BE2C (cell line): ENCODE data around the gene IGF2BP3.

Experiments
- DNase-seq: peaks from one replicate; pipeline ENCODE4 v3.0.0-alpha.2; 2020
- H3K27me3 ChIP-seq: fragments of 250-450 bp; sonication (Bioruptor Pico); 2 replicates; pipeline ENCODE4 v1.5.1; 2020; ENCODE audit warnings: mild to moderate bottlenecking
- H3K36me3 ChIP-seq: fragments of 250-450 bp; sonication (Bioruptor Pico); 2 replicates; pipeline ENCODE4 v1.5.1; 2020; ENCODE audit warnings: mild to moderate bottlenecking
- H3K4me1 ChIP-seq: fragments of 250-450 bp; sonication (Bioruptor Pico); 2 replicates; pipeline ENCODE4 v1.5.1; 2020
- H3K4me3 ChIP-seq: 2 replicates; pipeline ENCODE4 v1.5.1; 2011; ENCODE audit warnings: low read depth, low read length
- H3K9me3 ChIP-seq: fragments of 250-450 bp; sonication (Bioruptor Pico); 2 replicates; pipeline ENCODE4 v1.5.1; 2020
- TF ChIP-seq, protein P1 (sequence below): IDR thresholded peaks from 2 replicates; pipeline ENCODE4 v1.5.1; 2012; ENCODE audit warnings: mild to moderate bottlenecking, low read depth, low read length

IGF2BP3 gene

DNA sequence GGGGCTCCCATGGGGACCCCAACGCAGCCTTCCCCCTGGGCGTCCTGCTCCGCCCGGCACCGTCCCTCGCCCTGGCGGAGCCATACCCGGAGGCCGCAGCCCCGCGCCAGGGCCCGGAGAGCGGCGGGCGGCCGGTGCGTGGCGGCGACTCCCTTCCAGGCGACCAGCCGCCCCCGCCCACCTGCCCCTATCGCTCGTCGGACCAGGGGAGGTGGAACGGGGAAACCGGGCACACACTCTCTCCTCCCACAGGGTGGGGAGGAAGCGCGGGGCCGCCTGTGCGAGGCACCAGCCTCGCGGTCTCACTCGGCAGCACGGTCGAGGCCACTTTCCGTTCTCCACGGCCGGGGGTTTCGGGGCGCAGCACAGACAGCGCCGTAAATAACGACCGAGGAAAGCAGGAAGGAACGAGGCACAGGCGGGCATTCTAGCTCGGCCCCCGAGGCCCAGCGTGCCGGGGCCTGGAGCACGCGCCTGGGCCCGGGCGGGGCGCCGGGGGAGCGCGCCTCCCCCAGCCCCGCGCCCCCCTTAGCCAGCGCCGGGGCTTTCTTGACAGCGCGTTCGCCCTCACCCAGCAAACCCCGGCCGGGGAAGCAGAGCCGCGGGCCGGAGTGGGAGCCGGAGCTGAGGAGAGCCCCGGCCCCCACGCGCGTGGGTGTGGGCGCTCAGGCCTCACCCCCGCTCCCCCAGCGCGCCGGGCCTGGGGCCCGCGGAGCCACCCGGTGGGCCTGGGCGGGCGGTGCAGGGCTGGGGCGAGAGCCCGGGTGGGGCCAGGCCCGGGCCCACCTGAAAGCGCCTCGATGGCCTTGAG is 936 bp downstream of the IGF2BP3 start:
- no peaks in the 10 kb centered on the region for H3K27me3 ChIP-seq
- TF ChIP-seq, protein P1, sequence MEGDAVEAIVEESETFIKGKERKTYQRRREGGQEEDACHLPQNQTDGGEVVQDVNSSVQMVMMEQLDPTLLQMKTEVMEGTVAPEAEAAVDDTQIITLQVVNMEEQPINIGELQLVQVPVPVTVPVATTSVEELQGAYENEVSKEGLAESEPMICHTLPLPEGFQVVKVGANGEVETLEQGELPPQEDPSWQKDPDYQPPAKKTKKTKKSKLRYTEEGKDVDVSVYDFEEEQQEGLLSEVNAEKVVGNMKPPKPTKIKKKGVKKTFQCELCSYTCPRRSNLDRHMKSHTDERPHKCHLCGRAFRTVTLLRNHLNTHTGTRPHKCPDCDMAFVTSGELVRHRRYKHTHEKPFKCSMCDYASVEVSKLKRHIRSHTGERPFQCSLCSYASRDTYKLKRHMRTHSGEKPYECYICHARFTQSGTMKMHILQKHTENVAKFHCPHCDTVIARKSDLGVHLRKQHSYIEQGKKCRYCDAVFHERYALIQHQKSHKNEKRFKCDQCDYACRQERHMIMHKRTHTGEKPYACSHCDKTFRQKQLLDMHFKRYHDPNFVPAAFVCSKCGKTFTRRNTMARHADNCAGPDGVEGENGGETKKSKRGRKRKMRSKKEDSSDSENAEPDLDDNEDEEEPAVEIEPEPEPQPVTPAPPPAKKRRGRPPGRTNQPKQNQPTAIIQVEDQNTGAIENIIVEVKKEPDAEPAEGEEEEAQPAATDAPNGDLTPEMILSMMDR, result no peak
- peak; percentile 60 for DNase-seq

GRCh38 chr7:23468526-23469149 is 1.7 kb downstream of the IGF2BP3 start:
- Histone ChIP-seq H3K4me1 (no peaks in the 10 kb centered on the region; the same call in 1 of the 2 replicates), H3K9me3 (no peaks in the 10 kb centered on the region)
- peak; percentile 48 for DNase-seq

More for the DNA sequence above, 936 bp downstream of the IGF2BP3 start:
- peaks cover 15% of the 10 kb centered on the region for H3K36me3 ChIP-seq
- no peaks in the 10 kb centered on the region; the same call in 1 of the 2 replicates for H3K4me1 ChIP-seq
- no peaks in the 10 kb centered on the region for H3K9me3 ChIP-seq
- peak overlapping the region; percentile 97 for H3K4me3 ChIP-seq

DNA sequence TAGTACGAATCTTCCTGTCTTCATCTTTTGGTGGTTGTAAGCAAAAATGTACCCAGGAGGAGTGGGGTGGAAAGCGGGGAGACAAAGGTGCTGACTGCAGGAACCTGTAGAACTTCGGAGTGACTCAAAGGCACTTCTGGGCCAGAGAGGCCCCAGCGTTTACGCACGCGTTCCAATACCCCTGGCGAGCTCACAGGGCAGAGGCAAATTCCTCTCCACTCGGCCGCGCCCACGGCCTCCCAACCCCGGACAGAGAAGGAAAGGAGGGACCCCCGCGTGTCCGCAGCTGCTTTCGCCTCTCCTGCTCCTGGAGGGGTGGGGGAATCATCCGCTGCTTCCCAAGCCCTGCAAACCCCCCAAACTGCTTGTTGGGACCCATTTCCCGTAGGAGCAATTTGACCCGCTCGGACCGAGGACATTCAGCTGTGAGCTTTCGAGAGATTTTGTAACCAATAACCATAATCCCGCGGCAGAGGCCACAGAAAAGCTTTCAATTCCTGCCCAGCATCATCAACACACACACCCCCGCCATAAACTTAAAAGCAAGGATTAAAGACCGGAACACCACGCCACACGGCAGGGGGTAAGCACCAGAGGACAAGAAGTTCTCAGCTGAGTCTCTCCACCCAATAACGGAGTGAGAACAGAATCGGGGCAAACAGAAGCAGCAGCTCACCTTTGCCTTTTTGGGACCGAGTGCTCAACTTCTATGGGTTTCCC is 2.3 kb downstream of the IGF2BP3 start:
- Histone ChIP-seq H3K9me3 (no peaks in the 10 kb centered on the region), H3K4me3 (peak overlapping the region; percentile 97), H3K4me1 (no peaks in the 10 kb centered on the region; the same call in 1 of the 2 replicates), H3K27me3 (no peaks in the 10 kb centered on the region), H3K36me3 (peaks cover 15% of the 10 kb centered on the region)
- TF ChIP-seq, protein P1, result no peak
- DNase-seq, result peak; percentile 36

More at GRCh38 chr7:23468526-23469149, 1.7 kb downstream of the IGF2BP3 start:
- TF ChIP-seq, protein P1, result no peak
- H3K4me3 ChIP-seq, result peak overlapping the region; percentile 97
- H3K27me3 ChIP-seq, result no peaks in the 10 kb centered on the region
- H3K36me3 ChIP-seq, result peaks cover 15% of the 10 kb centered on the region

- TF ChIP-seq, protein P1, result no peak
- Histone ChIP-seq H3K36me3 (peaks cover 19% of the 10 kb centered on the region), H3K4me1 (no peaks in the 10 kb centered on the region; the same call in 1 of the 2 replicates), H3K4me3 (peak overlapping the region; percentile 97), H3K9me3 (no peaks in the 10 kb centered on the region), H3K27me3 (no peaks in the 10 kb centered on the region)
- no peak for DNase-seq
Observed at GRCh38 chr7:23467291-23467805, 2.9 kb downstream of the IGF2BP3 start.

- H3K27me3 ChIP-seq, result no peaks in the 10 kb centered on the region
- peaks cover 37% of the 10 kb centered on the region for H3K36me3 ChIP-seq
- H3K9me3 ChIP-seq, result no peaks in the 10 kb centered on the region
- no peak overlapping the region for H3K4me3 ChIP-seq
- no peaks in the 10 kb centered on the region; the same call in 1 of the 2 replicates for H3K4me1 ChIP-seq
- TF ChIP-seq, protein P1, result peak; percentile 46
- no peak for DNase-seq
Observed at GRCh38 chr7:23462846-23463245, 7.4 kb downstream of the IGF2BP3 start.
